Fibroblast of peridontal ligament (primary cell): Measurements from ENCODE around the gene CD302.
"Not testable (repeated sequence)": the region's sequence is repeated elsewhere in the genome, so short reads cannot be mapped to it uniquely, and the experiment has no call there.

Experiments used
- DNase-seq: peaks from one replicate; pipeline ENCODE4 v3.0.0-alpha.2; 2010; ENCODE audit errors: extremely low read depth

The CD302 gene, protein sequence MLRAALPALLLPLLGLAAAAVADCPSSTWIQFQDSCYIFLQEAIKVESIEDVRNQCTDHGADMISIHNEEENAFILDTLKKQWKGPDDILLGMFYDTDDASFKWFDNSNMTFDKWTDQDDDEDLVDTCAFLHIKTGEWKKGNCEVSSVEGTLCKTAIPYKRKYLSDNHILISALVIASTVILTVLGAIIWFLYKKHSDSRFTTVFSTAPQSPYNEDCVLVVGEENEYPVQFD

DNA sequence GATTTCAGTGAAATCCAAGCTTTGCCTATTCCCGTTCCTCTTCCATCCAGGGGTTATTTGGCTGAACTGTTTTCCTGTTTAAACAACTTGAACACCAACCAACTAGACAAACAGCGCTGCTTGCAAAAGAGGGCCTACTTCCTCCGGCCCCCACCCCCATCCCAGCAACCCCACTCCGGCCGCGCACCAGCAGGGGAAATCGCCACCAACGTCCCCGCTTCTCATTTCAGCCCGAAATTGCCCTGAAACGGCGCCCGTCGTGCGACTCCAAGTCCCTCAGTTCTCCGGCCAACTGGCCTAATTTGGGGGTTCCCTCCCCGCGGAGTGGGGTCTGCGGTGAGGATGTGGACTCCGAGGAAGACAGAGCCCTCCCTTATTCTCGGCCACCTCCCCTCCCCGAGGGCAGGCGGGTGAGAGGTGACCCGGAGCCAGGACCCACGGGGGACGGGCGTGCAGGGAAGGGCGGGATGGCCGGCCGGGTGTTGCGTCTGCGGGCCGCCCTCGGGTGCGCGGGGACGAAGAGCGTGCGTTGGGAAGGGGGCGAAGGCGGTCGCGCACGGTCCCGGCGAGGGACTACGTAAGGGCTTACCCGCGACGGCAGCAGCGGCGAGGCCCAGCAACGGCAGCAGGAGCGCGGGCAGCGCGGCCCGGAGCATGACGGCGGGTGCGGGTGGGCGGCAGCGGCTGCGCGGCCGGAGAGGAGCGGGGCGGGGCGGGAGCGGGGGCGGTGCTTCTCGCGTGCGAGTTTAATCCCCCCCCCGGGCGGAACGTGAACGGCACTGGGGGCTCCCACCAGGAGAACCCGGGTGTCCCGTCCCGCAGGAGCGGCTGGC is at the start of gene CD302:
CD302 (minus strand) TSS at position 666 of the 833 bp plus-strand sequence; CDS start at position 656, 10 bp downstream.
- peak; percentile 45 for DNase-seq

DNA sequence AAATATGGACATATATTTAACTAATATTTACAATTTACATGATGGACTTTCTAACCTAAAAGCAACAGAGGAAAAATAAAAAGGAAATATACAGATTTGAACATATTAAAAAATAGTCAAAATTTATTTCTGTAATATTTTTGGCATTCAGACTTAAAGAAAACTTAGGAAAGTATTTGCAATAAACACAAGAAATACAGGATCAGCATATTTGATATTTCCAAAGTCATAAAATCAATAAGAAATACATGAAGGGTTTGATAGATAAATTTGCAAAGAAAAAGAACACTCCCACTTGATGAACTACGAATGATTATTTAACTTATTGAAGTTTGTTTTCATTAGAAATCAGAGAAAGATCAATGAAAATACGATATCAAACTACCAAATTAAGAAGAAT is 48.6 kb upstream of the CD302 start:
- no peak for DNase-seq

DNA sequence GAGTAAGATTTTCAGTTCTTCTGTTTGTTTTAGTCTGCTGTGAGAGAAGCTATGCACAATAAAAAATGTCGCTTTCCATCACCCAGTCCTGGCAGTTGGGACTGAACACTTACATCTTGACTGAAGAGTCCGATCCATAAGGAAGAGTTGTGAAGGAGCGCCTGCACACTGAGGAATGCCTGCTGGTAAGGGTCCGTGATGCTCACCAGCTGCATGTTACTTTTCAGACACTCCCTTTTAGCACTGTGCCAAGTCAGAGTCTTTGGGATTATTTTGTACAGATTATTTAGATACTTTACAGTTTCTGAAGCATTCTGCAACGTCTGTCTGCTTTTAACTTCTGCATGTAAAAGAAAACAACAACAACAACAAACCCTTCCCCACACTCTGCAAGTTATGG is 42.6 kb upstream of the CD302 start:
- DNase-seq, result no peak

DNA sequence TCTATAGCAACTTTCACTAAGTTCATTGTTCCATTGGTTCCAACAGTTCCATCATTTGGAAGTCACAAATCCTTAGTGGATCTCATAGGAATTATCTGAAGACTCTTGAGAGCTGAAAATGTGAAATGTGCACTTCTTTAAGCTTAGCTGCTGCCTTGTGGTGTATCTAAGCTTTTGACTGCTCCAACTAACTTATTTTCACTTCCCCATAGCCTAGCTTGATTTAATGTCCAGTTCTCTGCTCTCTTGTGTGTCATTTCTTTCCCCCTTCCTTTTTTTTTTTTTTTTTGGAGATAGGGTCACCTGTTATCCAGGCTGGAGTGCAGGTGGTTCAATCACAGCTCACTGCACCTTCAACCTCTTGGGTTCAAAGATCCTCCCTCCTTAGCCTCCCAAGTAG is 34.9 kb upstream of the CD302 start:
- no peak for DNase-seq

DNA sequence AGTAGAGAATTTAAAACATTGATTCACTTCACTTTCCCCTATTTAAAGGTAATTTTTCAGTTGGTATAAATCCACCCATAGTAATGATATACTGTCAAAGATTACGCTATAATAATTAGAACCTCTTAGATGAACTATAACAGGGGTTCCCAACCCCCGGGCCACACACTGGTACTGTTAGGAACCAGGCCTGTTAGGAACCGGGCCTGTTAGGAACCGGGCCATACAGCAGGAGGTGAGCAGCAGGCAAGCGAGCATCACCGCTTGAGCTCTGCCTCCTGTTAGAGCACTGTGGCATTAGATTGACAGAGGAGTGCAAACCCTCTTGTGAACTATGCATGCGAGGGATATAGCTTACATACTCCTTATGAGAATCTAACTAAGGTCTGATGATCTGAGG is 34.0 kb upstream of the CD302 start:
- no peak for DNase-seq

DNA sequence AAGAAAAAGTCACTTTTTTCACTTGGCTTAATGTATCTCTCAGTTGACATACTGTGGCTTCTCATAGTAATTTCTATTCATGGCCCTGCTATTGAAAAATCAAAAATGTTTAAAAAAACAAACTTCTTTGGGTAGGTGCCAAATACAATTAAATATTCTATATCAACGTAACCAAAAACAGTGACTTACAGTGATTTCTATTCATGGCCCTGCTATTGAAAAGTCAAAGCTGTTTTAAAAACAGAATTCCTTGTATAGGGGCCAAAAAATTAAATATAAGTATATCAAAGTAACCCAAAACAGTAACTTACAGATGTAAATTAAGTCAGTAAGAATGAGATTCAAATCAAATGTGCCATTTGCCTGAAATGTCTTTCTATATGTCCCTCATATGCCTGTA is 31.4 kb upstream of the CD302 start:
- no peak for DNase-seq

DNA sequence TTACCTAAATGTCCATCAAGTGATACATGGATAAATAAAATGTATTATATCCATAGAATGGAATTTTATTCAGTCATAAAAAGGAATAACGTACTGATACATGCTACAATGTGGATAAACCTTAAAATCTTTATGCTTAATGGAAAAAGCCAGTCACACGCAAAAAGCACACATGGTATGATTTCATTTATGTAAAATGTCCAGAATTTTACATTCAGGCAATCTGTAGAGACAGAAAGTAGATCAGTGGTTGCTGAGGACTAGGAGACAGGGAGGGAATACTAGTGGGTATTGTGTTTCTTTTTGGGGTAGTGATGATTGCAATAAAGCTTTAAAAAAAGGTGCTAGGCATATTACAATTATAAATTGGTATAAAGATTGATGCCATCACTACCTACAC is 30.7 kb upstream of the CD302 start:
- no peak for DNase-seq

DNA sequence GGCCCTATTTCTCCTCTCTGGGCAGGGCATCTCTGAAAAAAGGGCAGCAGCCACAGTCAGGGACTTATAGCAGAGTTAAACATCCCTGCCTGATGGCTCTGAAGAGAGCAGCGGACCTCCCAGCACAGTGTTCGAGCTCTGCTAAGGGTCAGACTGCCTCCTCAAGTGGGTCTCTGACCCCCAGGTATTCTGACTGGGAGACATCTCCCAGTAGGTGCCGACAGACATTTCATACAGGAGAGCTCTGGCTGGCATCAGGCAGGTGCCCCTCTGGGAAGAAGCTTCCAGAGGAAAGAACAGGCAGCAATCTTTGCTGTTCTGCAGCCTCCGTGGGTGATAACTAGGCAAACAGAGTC is 24.4 kb upstream of the CD302 start:
- not testable (repeated sequence) for DNase-seq

DNA sequence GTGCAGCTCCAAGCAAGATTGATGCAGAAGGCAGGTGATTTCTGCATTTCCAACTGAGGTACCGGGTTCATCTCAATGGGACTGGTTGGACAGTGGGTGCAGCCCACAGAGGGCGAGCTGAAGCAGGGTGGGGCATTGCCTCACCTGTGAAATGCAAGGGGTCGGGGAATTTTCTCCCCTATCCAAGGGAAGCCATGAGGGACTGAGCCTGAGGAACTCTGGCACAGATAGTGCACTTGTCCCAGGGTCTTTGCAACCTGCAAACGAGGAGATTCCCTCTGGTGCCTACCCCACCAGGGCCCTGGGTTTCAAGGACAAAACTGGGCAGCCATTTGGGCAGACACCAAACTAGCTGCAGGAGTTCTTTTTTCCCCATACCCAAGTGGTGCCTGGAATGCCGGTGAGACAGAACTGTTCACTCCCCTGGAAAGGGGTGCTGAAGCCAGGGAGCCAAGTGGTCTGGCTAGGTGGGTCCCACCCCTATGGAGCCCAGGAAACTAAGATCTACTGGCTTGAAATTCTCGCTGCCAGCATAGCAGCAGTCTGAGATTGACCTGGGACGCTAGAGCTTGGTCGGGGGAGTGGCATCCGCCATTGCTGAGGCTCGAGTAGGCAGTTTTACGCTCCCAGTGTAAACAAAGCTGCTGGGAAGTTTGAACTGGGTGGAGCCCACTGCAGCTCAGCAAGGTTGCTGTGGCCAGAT is 23.9 kb upstream of the CD302 start:
- DNase-seq, result not testable (repeated sequence)

DNA sequence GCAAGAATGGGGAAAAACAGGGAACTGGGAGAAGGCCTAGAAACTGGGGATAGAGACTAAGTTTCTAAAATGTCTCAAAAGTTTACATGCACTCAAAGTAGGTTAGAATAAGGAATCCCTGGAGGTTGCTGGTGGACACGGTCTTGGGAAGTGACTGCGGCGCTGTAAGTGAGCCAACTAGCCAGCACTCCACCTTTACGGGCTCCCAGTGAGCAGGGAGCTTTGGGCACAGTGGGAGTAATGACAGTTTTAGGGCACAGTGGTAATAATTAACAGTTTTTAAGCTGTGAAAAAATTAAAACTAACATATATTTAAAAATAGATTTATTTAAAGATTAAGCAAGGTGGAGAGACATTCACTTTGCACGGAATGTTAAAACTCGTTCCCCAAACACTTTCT is 20.9 kb upstream of the CD302 start:
- DNase-seq, result no peak

DNA sequence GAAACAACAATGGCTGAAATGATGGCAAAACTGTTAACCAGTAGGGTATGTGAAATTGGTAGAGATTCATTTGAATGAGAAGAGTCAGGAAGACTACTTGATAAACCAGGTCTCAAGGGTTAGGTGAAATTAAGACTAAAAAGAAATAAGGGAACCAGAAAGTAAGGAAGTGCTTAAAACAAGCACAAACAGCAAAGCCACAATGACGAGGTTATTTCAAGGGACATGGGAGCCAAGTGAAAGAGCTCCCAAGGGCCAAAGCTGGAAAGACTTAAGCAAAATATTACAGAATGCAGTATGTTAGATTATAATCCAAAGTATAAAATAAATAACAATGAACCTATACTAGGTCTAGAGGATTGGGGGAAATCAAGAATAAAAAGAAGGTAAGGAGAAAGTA is 19.3 kb upstream of the CD302 start:
- DNase-seq, result no peak

DNA sequence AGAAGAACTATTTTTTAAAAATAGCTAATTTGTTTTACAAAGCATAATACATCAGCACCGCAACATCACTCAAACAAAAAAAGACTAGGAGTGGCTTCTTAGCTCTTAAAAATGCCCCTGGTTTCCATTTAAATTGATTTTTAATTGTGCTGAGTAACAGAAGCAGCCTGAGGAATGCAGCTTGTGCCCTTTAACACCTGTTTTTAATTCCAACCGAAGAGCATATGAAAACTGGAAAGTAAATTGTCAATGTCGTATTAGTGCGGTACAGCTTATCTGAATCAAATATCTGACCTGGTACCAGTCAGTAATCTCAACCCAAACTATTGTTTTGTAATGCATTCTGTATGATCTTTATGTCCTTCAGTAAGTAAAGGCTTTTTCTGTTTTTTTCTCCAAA is 13.2 kb upstream of the CD302 start:
- DNase-seq, result no peak

DNA sequence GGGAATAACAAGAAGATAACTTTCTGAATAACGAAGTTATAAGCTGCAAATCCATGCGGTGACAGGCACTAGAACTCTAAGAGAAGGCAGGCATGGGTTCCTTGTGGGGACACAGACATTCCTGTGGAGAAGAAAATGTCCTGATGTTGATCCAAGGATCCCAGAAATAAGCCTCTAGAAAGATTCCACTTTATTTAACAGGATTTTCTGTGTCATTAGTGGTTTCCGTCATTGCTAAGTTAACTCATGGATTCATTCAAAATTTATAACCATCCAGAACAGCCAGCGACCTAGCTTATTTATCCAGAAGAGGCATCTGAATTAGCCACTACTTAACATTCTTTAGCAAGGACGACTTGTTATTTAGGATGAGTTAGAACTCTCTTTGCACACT is 10.0 kb upstream of the CD302 start:
- DNase-seq, result no peak

DNA sequence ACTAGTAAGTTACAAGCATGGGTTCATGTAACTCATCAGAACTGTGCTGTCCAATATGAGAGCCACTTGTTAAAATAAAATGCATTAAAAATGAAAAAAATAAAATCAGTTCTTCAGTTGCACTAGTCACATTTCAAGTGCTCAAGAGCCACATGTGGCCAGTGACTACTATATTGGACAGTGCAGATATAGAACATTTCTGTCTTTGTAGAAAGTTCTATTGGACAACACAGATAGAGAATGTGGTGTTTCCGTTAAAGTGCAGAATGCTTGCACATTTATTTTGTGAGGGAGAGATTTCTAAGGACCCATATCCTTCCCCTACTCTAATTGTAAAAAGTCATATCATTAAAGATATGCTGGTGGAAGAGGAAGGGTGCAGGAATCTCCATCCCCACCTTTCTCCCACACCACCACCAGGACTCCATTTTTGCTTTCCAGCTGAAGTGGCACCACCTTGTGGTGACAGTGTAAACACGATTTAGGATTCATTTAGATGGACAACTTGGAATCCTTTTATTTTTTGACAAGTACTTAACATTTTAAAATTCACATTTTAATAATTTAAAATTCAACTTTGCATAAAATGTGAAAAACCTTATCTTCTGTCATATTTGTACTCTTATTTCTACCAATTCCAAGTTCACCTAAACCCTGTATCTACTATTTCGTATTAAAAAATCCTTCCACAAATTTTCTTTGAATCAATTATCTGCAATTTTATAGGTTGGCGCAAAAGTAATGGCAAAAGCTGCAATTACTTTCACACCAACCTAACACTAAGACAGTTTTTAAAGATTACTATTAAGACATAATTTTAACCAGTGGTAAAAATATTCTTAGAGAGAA is 9.4 kb upstream of the CD302 start:
- DNase-seq, result peak; percentile 64

DNA sequence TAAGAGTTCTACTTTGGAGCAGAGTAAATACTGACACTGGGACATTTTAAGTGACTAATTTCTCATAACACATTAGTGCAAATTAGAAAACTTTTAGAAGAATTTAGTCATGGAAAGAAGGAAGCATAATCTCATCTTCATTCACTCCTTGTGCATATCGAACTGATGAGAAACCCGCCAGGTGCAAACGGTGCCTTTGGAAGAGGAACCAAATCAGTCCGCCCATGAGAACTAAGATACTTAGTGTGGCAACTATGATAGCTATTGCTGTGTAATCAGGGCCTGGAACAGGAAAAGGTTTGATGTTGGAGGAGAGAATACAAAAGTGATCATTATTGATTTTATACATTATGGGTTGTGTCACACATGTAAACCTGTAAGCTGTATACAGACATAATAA is 6.9 kb upstream of the CD302 start:
- DNase-seq, result no peak

DNA sequence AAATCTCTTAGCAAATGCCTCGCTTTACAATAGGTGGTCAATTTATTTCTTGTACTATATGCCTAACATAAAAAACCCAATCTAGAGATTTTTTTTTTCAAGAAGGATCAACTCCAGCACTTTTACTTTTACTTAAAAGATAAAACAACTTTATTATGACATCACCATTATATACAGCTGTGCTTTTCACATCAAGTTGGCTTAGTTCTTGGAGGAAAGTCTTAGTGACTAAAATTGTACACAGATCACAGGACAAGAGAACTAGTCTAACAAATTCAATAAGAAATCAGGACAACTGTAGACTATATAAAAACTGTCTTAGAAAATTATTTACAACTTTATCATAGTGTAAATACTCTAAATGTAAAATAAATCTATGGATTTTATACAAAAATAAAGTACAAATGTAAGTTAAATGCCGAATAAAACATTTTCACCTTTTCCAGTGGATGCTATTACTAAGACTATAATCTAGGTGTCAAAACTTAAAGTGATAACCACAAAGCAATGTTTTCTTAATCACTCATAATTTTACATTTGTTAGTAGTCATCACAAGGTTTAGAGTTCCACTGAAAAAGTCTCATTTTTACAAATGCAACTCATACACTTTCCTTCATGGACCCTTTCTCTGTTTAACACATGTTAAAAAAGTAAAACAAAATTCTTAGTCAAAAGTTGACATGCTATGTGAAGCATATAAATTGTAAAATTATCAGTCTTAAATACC is 5.4 kb upstream of the CD302 start:
- DNase-seq, result no peak

DNA sequence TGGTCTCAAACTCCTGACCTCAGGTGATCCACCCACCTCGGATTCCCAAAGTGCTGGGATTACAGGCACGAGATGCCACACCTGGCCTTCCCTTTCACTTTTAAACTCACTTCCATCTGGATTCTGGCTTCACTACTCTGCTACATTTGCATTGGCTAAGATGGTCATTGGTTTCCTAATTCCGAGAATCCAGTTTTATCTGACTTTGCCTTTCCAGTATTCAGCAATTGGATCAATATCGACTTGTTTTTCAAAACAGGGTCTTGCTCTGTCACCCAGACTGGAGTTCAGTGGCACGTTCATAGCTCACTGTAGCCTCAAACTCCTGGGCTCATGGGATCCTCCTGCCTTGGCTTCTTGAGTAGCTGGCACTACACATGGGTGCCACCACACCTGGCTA is 4.7 kb upstream of the CD302 start:
- DNase-seq, result no peak

DNA sequence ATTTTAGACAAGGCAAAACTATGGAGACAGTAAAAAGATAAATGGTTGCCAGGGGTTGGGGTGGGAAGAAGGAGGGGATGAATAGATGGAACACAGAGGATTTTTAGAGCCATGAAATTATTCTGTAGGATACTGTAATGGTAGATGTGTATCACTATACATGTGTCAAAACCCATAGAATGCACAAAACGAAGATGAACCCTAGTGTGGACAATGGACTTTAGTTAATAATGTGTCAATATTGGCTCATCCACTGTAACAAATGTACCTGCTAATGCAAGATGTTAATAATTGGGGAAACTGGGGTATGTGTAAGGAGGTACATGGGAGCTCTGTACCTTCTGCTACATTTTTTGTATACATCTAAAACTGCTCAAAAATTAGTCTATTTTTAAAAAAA is 1.8 kb upstream of the CD302 start:
- no peak for DNase-seq

DNA sequence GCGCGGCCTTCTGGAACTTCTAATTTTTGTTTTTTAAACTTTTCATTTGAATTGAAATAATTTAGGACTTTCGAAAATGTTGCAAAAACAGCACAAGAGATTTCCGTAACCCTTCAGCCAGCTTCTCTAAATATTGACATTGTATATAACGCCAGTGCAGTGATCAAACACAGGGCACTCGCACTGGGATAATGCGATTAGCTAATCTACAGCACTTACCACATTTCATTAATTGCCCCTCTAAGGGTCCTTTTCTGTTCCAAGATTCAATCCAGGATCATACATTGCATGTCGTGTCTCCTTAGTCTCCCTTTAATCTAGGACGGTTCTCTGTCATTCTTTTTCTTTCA is 343 bp upstream of the CD302 start:
- peak; percentile 29 for DNase-seq

DNA sequence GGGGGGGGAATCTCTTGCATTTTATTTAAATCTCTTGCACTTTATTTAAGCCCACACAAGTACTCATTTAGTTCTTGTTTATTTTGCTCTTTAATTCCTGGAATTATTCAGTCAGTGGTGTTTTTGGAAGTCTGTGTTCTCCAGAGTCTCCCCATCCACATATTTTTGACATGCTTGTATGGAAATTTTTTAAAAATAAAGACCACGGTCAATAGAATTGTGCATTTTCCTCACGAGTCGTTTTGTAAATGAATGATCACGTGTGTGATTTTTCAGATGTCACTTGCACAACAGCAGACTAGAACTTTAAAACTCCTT is 824 bp downstream of the CD302 start:
- no peak for DNase-seq

DNA sequence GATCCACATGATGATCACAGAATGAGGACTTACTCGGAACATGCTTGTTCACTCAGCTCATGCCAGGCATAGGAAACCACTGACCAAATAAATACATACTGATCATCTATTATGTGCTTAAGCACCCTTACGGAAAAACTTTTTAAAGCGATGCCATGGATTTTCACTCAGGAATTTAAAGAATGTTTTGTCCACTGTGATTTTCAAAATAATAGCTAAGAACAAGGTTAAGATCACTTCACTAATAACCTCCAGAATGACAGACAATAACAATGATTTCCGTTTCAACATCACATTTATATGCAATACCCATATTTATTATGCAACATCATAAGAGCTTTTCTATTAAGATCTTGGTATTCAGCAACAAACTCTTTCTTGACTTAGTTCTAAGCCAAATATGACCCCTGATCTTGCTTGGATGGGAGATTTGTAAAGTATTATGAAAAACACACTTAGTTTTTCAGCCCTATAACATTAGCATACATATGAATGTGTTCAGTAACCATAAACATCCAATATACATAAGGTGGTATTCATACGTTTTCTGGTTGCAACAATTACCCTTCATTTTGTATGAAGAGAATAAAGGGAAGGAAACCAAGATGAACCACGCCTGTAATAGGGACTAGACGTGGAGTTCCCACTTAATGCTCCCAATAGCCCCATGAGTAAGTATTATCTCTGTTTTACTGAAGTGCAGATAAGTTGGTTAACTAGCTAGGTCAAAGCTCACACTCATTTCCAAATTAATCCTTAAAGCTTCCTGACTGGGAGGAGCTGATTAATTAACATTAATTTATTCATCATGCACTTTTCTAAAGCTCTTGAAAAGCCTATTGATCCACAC is 1.9 kb downstream of the CD302 start:
- DNase-seq, result peak; percentile 22
